8988T (cell line): ENCODE measurements around the gene FCGR3A.
"Not testable (repeated sequence)": the region's sequence is repeated elsewhere in the genome, so short reads cannot be mapped to it uniquely, and the experiment has no call there.

ENCODE experiments used
- DNase-seq: peaks from one replicate; pipeline ENCODE4 v3.0.0; 2011

FCGR3A gene

GRCh38 chr1:161549652-161550051, at the start of gene FCGR3A:
Gene FCGR3A (minus strand): TSS chr1:161549818. CDS start chr1:161549736, 82 bp downstream.
- no peak for DNase-seq

- not testable (repeated sequence) for DNase-seq
These were observed 47.5 kb upstream of the FCGR3A start for GRCh38 chr1:161597077-161597476.

- not testable (repeated sequence) for DNase-seq
These were observed 46.0 kb upstream of the FCGR3A start for GRCh38 chr1:161595583-161595982.

GRCh38 chr1:161595173-161595572, 45.6 kb upstream of the FCGR3A start:
- DNase-seq: not testable (repeated sequence)

GRCh38 chr1:161594269-161594984, 44.8 kb upstream of the FCGR3A start:
- not testable (repeated sequence) for DNase-seq

- DNase-seq: not testable (repeated sequence)
These were observed 43.6 kb upstream of the FCGR3A start for GRCh38 chr1:161593092-161593755.

GRCh38 chr1:161592586-161592985, 43.0 kb upstream of the FCGR3A start:
- not testable (repeated sequence) for DNase-seq

- DNase-seq: not testable (repeated sequence)
These were observed 40.3 kb upstream of the FCGR3A start for GRCh38 chr1:161589920-161590319.

- DNase-seq: not testable (repeated sequence)
These were observed 39.7 kb upstream of the FCGR3A start for GRCh38 chr1:161589365-161589764.

- DNase-seq: not testable (repeated sequence)
These were observed 39.0 kb upstream of the FCGR3A start for GRCh38 chr1:161588596-161588995.

- DNase-seq: not testable (repeated sequence)
These were observed 33.3 kb upstream of the FCGR3A start for GRCh38 chr1:161582882-161583281.

- DNase-seq: not testable (repeated sequence)
These were observed 31.4 kb upstream of the FCGR3A start for GRCh38 chr1:161580879-161581537.

- not testable (repeated sequence) for DNase-seq
These were observed 30.4 kb upstream of the FCGR3A start for GRCh38 chr1:161579856-161580507.

GRCh38 chr1:161576676-161577075, 27.1 kb upstream of the FCGR3A start:
- DNase-seq: not testable (repeated sequence)

GRCh38 chr1:161571703-161572102, 22.1 kb upstream of the FCGR3A start:
- not testable (repeated sequence) for DNase-seq

- not testable (repeated sequence) for DNase-seq
These were observed 17.0 kb upstream of the FCGR3A start for GRCh38 chr1:161566602-161566960.

- not testable (repeated sequence) for DNase-seq
These were observed 13.9 kb upstream of the FCGR3A start for GRCh38 chr1:161563522-161563921.

GRCh38 chr1:161562441-161562840, 12.8 kb upstream of the FCGR3A start:
- not testable (repeated sequence) for DNase-seq

- DNase-seq: not testable (repeated sequence)
These were observed 11.5 kb upstream of the FCGR3A start for GRCh38 chr1:161560960-161561715.

GRCh38 chr1:161557506-161558450, 8.2 kb upstream of the FCGR3A start:
- DNase-seq: not testable (repeated sequence)

GRCh38 chr1:161556990-161557389, 7.4 kb upstream of the FCGR3A start:
- not testable (repeated sequence) for DNase-seq
